Measurements from ENCODE around the gene PLCB1.

Gene PLCB1

GRCh38 chr20:8271727-8272126 lies 139.7 kb downstream of the PLCB1 start:
- Histone ChIP-seq H3K27ac (ENCODE audit: low read depth, low read length, severe bottlenecking) (no peak overlapping the region), H3K4me1 (ENCODE audit: control insufficient read depth, insufficient read depth, low read length, poor library complexity, severe bottlenecking) (no peaks in the 10 kb centered on the region), H3K9me3 (ENCODE audit: control insufficient read depth, low read length) (no peaks in the 10 kb centered on the region), H3K4me3 (ENCODE audit: extremely low read depth, insufficient read depth, low read length, poor library complexity, severe bottlenecking) (no peak overlapping the region), H3K36me3 (ENCODE audit: control insufficient read depth, insufficient read depth, low read length) (no peaks in the 10 kb centered on the region)
- 100% methylated on average over 1 of the region's 2 CpGs for WGBS, 2 experiments (ENCODE audit: insufficient coverage in 2 of 2)

GRCh38 chr20:8272766-8273165 lies 140.7 kb downstream of the PLCB1 start:
- Histone ChIP-seq H3K27ac (ENCODE audit: low read depth, low read length, severe bottlenecking) (no peak overlapping the region), H3K4me1 (ENCODE audit: control insufficient read depth, insufficient read depth, low read length, poor library complexity, severe bottlenecking) (no peaks in the 10 kb centered on the region), H3K4me3 (ENCODE audit: extremely low read depth, insufficient read depth, low read length, poor library complexity, severe bottlenecking) (no peak overlapping the region), H3K36me3 (ENCODE audit: control insufficient read depth, insufficient read depth, low read length) (no peaks in the 10 kb centered on the region), H3K9me3 (ENCODE audit: control insufficient read depth, low read length) (no peaks in the 10 kb centered on the region)
- WGBS, 2 experiments (ENCODE audit: insufficient coverage in 2 of 2) = 75 to 100% methylated on average over 1 of the region's 1 CpG

DNA sequence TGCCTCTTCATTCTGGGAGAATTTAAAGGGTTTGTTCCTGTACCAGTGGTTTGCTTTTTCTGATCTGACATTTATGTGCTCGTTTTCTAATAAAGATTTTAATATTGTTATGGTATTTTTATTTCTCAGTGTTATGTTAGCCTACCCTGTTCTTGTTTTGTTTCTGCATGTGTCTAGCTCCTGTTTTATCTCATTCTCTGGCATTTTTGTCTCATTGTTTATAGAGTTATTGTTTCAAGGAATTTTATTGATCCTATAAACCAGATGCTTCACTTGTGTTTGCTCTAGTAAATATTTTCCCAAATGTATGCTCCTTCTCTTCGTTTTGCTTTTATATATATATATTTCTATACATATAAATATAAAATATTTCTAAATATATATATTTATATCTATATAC lies 152.8 kb downstream of the PLCB1 start:
- Histone ChIP-seq H3K4me3 (ENCODE audit: extremely low read depth, insufficient read depth, low read length, poor library complexity, severe bottlenecking) (no peak overlapping the region), H3K4me1 (ENCODE audit: control insufficient read depth, insufficient read depth, low read length, poor library complexity, severe bottlenecking) (no peaks in the 10 kb centered on the region), H3K9me3 (ENCODE audit: control insufficient read depth, low read length) (no peaks in the 10 kb centered on the region), H3K27ac (ENCODE audit: low read depth, low read length, severe bottlenecking) (no peak overlapping the region), H3K36me3 (ENCODE audit: control insufficient read depth, insufficient read depth, low read length) (no peaks in the 10 kb centered on the region)
- WGBS, 2 experiments (ENCODE audit: insufficient coverage in 2 of 2) = no CpG with 5 or more reads among the region's 2 CpGs

DNA sequence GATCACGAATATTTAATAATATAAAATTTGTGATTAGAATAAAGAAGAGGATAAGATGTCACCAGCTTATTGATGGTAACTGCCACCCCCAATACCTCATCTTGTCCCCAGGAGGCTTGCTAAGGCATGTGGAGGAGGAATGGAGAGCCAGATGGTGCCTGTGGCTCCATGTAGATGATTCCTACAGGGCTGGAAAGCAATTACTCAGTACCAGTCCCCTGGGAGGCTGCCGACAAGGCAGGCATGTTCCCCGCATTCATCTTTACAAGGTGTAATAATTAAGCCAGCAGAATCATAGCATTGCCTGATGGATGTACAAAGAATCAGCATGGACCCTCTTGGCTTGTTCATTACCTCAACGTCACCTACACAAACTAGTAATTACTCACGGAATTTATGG lies 155.3 kb downstream of the PLCB1 start:
- Histone ChIP-seq H3K4me3 (ENCODE audit: extremely low read depth, insufficient read depth, low read length, poor library complexity, severe bottlenecking) (no peak overlapping the region), H3K9me3 (ENCODE audit: control insufficient read depth, low read length) (no peaks in the 10 kb centered on the region), H3K36me3 (ENCODE audit: control insufficient read depth, insufficient read depth, low read length) (no peaks in the 10 kb centered on the region), H3K27ac (ENCODE audit: low read depth, low read length, severe bottlenecking) (no peak overlapping the region), H3K4me1 (ENCODE audit: control insufficient read depth, insufficient read depth, low read length, poor library complexity, severe bottlenecking) (no peaks in the 10 kb centered on the region)
- WGBS, 2 experiments (ENCODE audit: insufficient coverage in 2 of 2) = 94 to 96% methylated on average over 3 of the region's 5 CpGs

- H3K36me3 ChIP-seq (ENCODE audit: control insufficient read depth, insufficient read depth, low read length) = no peaks in the 10 kb centered on the region
- 100% methylated on average over 1 of the region's 1 CpG; no CpG with 5 or more reads in 1 of the 2 experiments for WGBS, 2 experiments (ENCODE audit: insufficient coverage in 2 of 2)
- H3K4me3 ChIP-seq (ENCODE audit: extremely low read depth, insufficient read depth, low read length, poor library complexity, severe bottlenecking) = no peak overlapping the region
- H3K9me3 ChIP-seq (ENCODE audit: control insufficient read depth, low read length) = no peaks in the 10 kb centered on the region
- H3K4me1 ChIP-seq (ENCODE audit: control insufficient read depth, insufficient read depth, low read length, poor library complexity, severe bottlenecking) = no peaks in the 10 kb centered on the region
- no peak overlapping the region for H3K27ac ChIP-seq (ENCODE audit: low read depth, low read length, severe bottlenecking)
Observed at GRCh38 chr20:8291200-8291599, 159.1 kb downstream of the PLCB1 start.

DNA sequence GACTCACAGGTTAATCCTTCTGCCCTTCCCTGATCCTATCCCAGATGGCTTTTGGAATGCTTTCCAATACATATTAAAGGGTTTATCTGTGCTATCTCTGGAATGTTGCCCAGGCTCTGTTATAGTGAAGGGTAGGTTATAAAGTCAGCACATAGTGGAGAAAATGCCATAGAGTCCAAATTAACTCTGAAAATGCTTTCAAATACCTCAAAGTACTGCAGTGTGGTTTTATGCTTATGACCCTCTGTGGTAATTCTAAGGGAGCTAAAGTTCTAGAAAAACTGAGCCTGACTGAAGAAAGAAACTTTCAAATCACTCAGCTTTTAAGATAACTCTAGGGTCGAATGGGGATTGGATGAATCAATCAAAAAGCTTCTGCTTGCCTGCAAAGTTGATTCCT lies 159.8 kb downstream of the PLCB1 start:
- H3K27ac ChIP-seq (ENCODE audit: low read depth, low read length, severe bottlenecking) = no peak overlapping the region
- WGBS, 2 experiments (ENCODE audit: insufficient coverage in 2 of 2) = no CpG with 5 or more reads among the region's 1 CpG
- no peak overlapping the region for H3K4me3 ChIP-seq (ENCODE audit: extremely low read depth, insufficient read depth, low read length, poor library complexity, severe bottlenecking)
- no peaks in the 10 kb centered on the region for H3K36me3 ChIP-seq (ENCODE audit: control insufficient read depth, insufficient read depth, low read length)
- no peaks in the 10 kb centered on the region for H3K4me1 ChIP-seq (ENCODE audit: control insufficient read depth, insufficient read depth, low read length, poor library complexity, severe bottlenecking)
- H3K9me3 ChIP-seq (ENCODE audit: control insufficient read depth, low read length) = no peaks in the 10 kb centered on the region

GRCh38 chr20:8292793-8293192 lies 160.7 kb downstream of the PLCB1 start:
- Histone ChIP-seq H3K9me3 (ENCODE audit: control insufficient read depth, low read length) (no peaks in the 10 kb centered on the region), H3K36me3 (ENCODE audit: control insufficient read depth, insufficient read depth, low read length) (no peaks in the 10 kb centered on the region), H3K4me1 (ENCODE audit: control insufficient read depth, insufficient read depth, low read length, poor library complexity, severe bottlenecking) (no peaks in the 10 kb centered on the region), H3K4me3 (ENCODE audit: extremely low read depth, insufficient read depth, low read length, poor library complexity, severe bottlenecking) (no peak overlapping the region), H3K27ac (ENCODE audit: low read depth, low read length, severe bottlenecking) (no peak overlapping the region)
- 100% methylated on average over 1 of the region's 1 CpG for WGBS, 2 experiments (ENCODE audit: insufficient coverage in 2 of 2)

GRCh38 chr20:8293750-8294149 lies 161.7 kb downstream of the PLCB1 start:
- Histone ChIP-seq H3K27ac (ENCODE audit: low read depth, low read length, severe bottlenecking) (no peak overlapping the region), H3K9me3 (ENCODE audit: control insufficient read depth, low read length) (no peaks in the 10 kb centered on the region), H3K4me3 (ENCODE audit: extremely low read depth, insufficient read depth, low read length, poor library complexity, severe bottlenecking) (no peak overlapping the region), H3K4me1 (ENCODE audit: control insufficient read depth, insufficient read depth, low read length, poor library complexity, severe bottlenecking) (no peaks in the 10 kb centered on the region), H3K36me3 (ENCODE audit: control insufficient read depth, insufficient read depth, low read length) (no peaks in the 10 kb centered on the region)
- WGBS, 2 experiments (ENCODE audit: insufficient coverage in 2 of 2) = 87 to 94% methylated on average over 4 of the region's 4 CpGs

- Histone ChIP-seq H3K36me3 (ENCODE audit: control insufficient read depth, insufficient read depth, low read length) (no peaks in the 10 kb centered on the region), H3K4me3 (ENCODE audit: extremely low read depth, insufficient read depth, low read length, poor library complexity, severe bottlenecking) (no peak overlapping the region), H3K9me3 (ENCODE audit: control insufficient read depth, low read length) (no peaks in the 10 kb centered on the region), H3K4me1 (ENCODE audit: control insufficient read depth, insufficient read depth, low read length, poor library complexity, severe bottlenecking) (no peaks in the 10 kb centered on the region), H3K27ac (ENCODE audit: low read depth, low read length, severe bottlenecking) (no peak overlapping the region)
- 86% methylated on average over 1 of the region's 2 CpGs; no CpG with 5 or more reads in 1 of the 2 experiments for WGBS, 2 experiments (ENCODE audit: insufficient coverage in 2 of 2)
Observed at GRCh38 chr20:8296536-8296935, 164.5 kb downstream of the PLCB1 start.

- Histone ChIP-seq H3K4me3 (ENCODE audit: extremely low read depth, insufficient read depth, low read length, poor library complexity, severe bottlenecking) (no peak overlapping the region), H3K36me3 (ENCODE audit: control insufficient read depth, insufficient read depth, low read length) (no peaks in the 10 kb centered on the region), H3K4me1 (ENCODE audit: control insufficient read depth, insufficient read depth, low read length, poor library complexity, severe bottlenecking) (no peaks in the 10 kb centered on the region), H3K27ac (ENCODE audit: low read depth, low read length, severe bottlenecking) (no peak overlapping the region), H3K9me3 (ENCODE audit: control insufficient read depth, low read length) (no peaks in the 10 kb centered on the region)
- no CpG with 5 or more reads among the region's 1 CpG for WGBS, 2 experiments (ENCODE audit: insufficient coverage in 2 of 2)
Observed at GRCh38 chr20:8298426-8299043, 166.5 kb downstream of the PLCB1 start.

DNA sequence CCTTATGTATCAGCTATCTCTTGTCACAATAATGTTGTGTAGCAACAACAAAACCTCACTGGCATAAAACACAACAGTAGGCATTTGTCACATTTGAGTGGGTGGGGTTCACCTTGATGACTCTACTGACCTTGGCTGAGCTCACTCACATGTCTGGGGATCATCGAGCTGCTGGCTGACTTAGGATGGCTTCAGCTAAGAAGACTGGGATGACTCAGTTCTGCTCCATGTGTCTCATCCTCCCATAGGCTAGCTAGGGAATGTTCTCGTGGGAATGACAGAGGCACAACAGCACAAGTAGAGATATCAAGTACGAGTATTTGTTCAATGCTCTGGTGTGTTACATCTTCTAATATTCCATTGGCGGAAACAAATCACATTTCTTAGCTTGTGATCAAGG lies 167.9 kb downstream of the PLCB1 start:
- no peak overlapping the region for H3K27ac ChIP-seq (ENCODE audit: low read depth, low read length, severe bottlenecking)
- WGBS, 2 experiments (ENCODE audit: insufficient coverage in 2 of 2) = 84 to 96% methylated on average over 2 to 4 of the region's 4 CpGs
- no peak overlapping the region for H3K4me3 ChIP-seq (ENCODE audit: extremely low read depth, insufficient read depth, low read length, poor library complexity, severe bottlenecking)
- no peaks in the 10 kb centered on the region for H3K9me3 ChIP-seq (ENCODE audit: control insufficient read depth, low read length)
- H3K36me3 ChIP-seq (ENCODE audit: control insufficient read depth, insufficient read depth, low read length) = no peaks in the 10 kb centered on the region
- H3K4me1 ChIP-seq (ENCODE audit: control insufficient read depth, insufficient read depth, low read length, poor library complexity, severe bottlenecking) = no peaks in the 10 kb centered on the region
